Head of caudate nucleus (tissue), 42 donors: ENCODE results near the gene TNPO3.

Experiments used
- DNase-seq, 42 donors: peaks; one replicate each; pipeline versions ENCODE4 v3.0.0 to v3.0.0-alpha.2; 2020 to 2021; ENCODE audit warnings: mixed read lengths in 7 of 42
- intact Hi-C: fragments of 100-400 bp; cut with DNase I; formaldehyde crosslinking; loops from one replicate; pipeline ENCODE4 v1.15.0; 2022

Gene TNPO3

DNA sequence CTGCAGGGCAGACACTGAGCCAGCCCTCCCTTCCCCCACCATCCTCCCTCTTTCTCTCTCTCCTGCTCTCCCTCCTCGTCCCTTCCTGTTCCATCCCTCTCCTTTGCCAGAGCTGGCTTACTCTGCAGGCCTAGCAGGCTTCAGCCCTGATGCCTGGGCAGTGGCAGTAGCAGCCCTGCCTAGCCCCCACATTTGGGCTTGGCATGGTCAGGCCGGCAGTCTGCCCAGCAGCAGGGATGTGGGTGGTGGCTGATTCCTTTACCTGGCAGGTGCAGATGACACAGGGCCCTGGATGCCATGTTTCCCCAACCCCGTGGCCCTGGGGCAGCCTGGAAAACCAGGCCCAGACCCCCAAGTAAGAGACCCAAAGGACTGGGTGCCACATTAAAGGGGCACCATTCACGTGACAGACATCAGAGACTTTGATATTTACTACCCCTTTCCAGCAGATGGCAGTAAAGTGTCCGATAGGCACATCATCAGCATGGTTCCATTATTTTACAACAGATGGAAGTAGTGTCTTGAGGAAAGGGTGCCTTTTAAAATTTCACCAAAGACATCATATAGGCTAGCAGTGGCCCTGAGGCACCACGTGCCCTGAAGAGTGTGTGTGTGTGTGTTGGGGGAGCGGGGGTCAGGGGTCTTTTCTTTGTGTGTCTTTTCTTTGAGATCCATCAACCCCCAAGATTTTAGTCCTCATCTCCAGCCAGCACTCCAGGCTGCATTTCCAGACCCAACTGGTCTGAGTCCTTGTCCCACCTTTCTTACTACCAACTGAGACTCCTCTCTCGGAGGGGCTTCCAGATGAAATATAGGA is 150.3 kb downstream of the TNPO3 start:
- peak in 3 of 42 donors; percentile 5 to 35 (median 22) for DNase-seq
- intact Hi-C loops: loop anchor here (10.0 kb wide), 1 partner anchor 190 kb away; no protein-coding TSS in a partner anchor
